Fibroblast of the aortic adventitia (primary cell): ENCODE data around the gene ZIC4. TPM values are rescaled to one million over a fixed set of nuclear protein-coding genes. Genes with fewer than 3 reads are reported as not detected.

Source experiments
- DNase-seq: peaks from one replicate; pipeline ENCODE4 v3.0.0-alpha.2; 2010; ENCODE audit warnings: low read depth
- H3K4me3 ChIP-seq: 2 replicates; pipeline ENCODE4 v1.5.1; 2011; ENCODE audit warnings: low read depth, mild to moderate bottlenecking, control low read depth, low read length, moderate library complexity
- total RNA-seq: library from RNA; depleted of rRNA; stranded (reverse); fragments of >200 nt; gene quantifications from 2 replicates; pipeline ENCODE4 v1.2.3, GENCODE V29; 2012; ENCODE audit warnings: low replicate concordance
- TF ChIP-seq, protein P1 (sequence below): IDR thresholded peaks from 2 replicates; pipeline ENCODE4 v1.5.1; 2011; ENCODE audit warnings: mild to moderate bottlenecking, low read length, control low read depth, inconsistent platforms; ENCODE audit not compliant: insufficient read depth

The ZIC4 gene
- total RNA-seq, 1 donor = not detected

DNA sequence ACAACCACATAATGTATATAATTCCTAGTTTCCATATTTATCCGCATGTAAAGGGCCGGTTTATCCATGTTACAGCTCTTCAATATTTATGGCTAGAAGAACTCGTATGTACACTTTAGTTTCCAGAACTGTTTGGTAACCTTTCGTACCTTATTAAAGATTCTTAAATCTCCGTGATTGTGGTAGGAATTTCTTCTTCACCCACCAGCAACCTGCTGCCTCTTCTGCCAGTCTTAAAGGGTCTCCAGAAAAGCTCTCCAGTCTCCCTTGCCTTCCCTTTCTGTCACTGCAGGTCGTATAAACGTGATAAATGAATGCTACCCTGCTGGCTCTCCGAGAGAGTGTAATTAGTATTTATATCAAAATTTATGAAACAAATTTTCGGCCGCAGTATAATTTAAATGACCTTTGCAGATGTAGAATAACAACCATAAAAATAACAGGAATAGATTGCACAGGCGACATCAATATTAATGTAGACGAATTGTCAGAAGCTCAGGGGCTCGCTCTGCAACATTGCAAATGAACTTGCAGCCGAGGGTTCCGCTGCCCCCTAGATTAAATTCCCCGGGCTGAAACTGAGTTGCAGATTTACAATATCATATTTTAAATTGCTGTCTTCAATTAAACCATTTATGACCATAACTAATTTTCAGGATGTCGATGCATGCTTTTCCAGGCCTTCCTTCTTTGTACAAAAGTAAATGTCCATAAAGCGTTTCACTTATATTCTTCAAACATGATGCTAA, 8.2 kb upstream of the ZIC4 start:
- no peak for DNase-seq
- TF ChIP-seq, protein P1, sequence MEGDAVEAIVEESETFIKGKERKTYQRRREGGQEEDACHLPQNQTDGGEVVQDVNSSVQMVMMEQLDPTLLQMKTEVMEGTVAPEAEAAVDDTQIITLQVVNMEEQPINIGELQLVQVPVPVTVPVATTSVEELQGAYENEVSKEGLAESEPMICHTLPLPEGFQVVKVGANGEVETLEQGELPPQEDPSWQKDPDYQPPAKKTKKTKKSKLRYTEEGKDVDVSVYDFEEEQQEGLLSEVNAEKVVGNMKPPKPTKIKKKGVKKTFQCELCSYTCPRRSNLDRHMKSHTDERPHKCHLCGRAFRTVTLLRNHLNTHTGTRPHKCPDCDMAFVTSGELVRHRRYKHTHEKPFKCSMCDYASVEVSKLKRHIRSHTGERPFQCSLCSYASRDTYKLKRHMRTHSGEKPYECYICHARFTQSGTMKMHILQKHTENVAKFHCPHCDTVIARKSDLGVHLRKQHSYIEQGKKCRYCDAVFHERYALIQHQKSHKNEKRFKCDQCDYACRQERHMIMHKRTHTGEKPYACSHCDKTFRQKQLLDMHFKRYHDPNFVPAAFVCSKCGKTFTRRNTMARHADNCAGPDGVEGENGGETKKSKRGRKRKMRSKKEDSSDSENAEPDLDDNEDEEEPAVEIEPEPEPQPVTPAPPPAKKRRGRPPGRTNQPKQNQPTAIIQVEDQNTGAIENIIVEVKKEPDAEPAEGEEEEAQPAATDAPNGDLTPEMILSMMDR = no peak
- no peak overlapping the region for H3K4me3 ChIP-seq

DNA sequence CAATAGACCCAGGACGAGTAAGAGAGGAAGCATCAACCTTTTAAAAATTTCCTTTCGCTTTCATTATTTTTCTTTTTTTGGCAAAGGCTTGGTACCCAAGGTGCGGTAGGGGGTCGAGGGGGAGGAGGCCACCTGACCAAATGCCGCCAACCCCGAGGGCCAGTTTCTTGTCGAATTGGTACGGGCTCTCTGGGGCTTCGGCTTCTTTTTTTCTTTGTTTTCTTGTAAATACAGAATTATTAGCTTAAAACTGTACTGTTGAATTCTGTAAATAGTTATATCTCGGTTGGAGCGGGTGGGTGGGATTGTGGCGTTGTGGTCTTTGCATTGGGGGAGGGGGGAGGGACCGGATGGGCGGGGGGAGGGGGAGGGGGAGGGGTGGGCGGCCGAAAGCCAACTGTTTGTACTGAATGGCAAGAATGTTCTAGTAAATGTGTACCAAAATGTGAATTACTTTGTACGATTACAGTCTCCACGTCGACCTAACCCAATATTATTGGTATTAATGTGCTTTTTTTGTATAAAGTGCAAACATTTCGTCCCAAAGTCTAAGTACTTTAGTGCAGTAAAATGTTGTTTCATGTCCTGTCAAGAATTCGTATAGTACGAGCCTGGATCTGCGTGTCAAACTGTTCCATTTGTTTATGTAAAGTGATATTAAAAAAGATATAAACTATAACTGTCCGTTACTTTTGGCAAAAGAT, 7.5 kb upstream of the ZIC4 start:
- H3K4me3 ChIP-seq = peak overlapping the region; percentile 31
- no peak for DNase-seq
- TF ChIP-seq, protein P1 = no peak

DNA sequence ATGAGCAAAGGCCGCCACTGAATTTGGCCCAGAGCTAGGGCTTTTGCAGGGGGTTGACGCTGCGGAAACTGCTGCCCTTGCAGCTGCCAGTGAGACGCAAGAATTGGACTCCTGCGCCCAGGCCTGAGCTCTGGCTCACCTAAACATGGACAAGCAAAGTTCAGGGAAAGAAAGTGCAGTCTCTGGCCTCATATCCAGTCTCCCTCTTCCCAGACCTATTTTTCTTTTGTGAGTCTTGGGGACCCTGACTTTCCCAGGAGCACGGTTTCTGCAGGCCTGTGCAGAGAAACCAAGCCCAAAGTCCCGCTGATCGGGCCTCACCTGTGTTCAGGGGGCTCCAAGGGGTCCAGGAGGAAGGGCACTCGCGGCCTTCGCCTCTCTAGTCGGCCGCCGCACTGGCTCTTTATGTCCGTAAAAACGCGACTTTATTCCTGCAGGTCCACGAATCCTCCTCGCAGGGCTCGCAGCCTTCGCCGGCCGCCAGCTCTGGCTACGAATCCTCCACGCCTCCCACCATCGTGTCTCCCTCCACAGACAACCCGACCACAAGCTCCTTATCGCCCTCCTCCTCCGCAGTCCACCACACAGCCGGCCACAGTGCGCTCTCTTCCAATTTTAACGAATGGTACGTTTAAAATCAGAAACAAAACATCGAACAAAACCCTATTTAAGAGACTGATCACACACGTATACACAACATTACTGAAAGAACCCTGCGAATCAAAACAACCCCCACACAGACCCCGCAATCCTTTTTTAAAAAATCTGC, 6.8 kb upstream of the ZIC4 start:
- no peak for DNase-seq
- TF ChIP-seq, protein P1 = no peak
- H3K4me3 ChIP-seq = peak overlapping the region; percentile 35

DNA sequence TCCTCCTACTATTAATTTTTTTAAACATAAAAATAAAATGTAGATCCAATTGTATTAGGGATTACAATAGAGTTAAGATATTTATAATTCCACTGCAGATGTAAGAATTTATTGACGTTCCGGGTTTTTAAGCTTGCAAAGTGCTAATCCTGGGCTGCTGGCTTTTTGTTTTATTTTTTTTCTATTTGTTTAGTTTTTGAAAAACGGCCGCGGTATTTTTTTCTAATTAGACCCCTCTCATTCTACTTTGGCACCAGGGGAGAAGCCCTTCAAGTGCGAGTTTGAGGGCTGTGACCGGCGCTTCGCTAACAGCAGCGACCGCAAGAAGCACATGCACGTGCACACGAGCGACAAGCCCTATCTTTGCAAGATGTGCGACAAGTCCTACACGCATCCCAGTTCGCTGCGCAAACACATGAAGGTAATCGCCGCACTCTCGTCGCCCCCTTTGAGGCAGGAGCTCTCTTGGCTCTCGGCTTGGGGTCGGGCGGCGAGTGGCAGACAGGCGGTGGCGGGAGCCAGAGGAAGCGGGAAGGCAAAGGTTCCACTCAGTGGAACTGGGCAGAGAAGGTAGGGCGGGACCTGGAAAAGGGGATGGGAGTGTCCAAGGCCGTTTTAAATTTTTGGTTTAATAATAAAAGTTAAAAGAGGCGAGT, 6.0 kb upstream of the ZIC4 start:
- TF ChIP-seq, protein P1 = no peak
- no peak for DNase-seq
- no peak overlapping the region for H3K4me3 ChIP-seq

DNA sequence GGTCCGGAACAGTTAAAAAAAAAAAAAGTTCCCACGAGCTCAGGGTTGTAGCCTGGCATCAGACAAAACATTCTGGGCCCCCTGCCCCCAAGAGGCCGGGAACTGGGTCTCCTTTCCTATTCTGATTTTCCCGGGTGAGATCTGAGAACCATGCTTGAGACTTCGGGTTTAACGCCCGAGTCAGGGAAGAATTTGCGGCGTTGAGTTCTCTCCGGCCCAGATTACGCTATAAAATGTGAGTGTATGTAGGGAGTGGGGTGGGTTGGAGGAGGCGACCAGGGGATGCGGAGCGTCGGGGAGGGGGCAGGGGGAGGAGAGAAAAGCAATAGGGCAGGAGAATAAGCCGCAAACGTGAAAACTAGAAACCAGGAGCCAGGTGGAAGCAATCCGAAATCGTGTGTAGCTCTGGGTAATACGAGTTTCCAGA, 5.5 kb upstream of the ZIC4 start:
- H3K4me3 ChIP-seq = no peak overlapping the region
- TF ChIP-seq, protein P1 = no peak
- DNase-seq = no peak

DNA sequence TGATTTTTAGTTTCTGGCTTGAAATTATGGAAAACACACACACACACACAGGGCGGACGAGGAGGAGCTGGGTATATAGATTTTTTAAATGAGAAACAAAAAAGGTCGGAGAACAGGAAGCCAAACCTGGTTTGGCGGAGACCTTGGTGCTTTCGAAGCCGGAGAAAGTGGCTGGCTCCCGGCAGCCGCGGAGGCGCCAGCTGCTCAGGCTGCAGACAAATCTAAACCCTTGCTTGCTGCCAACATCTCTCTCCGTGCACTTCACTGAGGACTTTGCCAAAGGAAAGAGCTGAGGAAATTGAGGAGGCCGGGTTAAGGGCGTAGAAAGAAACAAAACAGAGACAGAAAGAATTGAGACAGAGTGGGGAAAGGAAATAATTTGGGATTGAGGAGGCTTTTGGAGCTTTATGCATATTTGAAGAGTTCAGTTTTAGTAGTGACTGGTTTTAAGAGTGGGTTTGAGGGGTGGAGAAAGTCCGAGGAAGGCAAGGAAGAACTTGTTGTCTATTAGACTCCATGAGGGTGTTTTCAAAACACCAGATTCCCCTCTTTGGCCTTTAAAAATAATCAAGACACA, 5.0 kb upstream of the ZIC4 start:
- TF ChIP-seq, protein P1 = no peak
- peak overlapping the region; percentile 48 for H3K4me3 ChIP-seq
- peak; percentile 55 for DNase-seq
